ENCODE results near the gene ALAS2.
"Not testable (repeated sequence)": the region's sequence is repeated elsewhere in the genome, so short reads cannot be mapped to it uniquely, and the experiment has no call there.

Gene ALAS2

GRCh38 chrX:55005256-55005655 lies 25.5 kb downstream of the ALAS2 start:
- no peak for DNase-seq

DNA sequence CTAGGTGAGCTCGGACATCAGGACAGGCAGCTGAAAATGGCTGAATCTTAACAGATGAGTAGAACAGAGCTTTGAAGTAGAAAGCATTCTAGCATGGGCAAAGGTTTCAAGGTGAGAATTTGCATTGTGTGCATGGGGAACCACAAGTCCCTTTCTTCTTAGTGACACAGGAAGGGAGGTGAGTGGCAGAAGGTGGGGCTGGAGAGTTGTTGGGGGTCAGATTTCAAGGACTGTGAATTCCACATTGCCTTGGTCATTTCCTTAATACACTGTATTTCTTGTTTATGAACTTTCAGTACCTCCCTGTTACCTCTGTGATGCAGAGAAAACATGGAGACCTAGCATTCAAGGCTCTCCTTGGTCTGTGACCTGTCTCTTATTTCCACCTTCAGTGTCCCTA lies 26.5 kb downstream of the ALAS2 start:
- DNase-seq: no peak

DNA sequence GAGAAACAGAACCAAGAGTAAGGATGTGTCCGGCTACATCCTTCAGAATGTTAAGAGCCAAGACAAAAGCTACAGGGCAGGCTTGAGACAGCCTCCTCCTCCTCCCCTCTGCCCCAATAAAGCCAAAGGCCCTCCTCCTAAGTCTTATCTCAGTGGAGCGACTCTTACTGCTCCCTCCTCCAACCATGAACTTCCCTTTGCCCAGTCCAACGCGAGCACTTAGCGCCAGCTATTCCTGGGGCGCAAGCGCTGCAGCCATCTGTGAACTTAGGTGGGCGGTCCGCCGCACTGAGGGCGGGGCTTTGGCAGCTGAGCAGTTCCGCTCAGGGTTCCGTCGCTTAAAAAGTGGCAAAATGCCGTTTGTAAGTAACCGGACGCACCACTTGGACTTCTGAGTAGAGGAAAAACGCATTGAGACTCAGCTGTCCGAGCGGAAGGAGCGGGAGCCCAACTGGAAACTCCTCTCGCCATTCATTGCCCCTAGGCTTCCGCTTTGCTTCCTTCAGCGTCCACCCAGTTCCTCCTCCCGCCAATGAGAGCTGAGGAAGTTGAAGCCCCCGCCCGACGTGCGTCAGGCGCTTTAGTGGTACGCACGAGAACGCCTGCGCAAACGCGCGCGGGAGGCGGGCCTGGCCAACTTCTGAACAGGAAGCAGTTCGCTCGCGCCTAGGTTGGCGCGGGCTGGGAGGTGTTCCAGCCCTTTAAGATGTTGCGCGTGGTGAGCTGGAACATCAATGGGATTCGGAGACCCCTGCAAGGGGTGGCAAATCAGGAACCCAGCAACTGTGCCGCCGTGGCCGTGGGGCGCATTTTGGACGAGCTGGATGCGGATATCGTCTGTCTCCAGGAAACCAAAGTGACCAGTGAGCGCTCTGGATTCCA lies 30.8 kb downstream of the ALAS2 start, which contains the start of gene APEX2:
TSS of gene APEX2 (plus strand) at position 647 of the 882 bp plus-strand sequence. CDS start at position 707, 60 bp downstream.
- DNase-seq: peak; percentile 77

- DNase-seq: no peak
Observed at GRCh38 chrX:54995621-54996020, 35.2 kb downstream of the ALAS2 start.

- no peak for DNase-seq
Observed at GRCh38 chrX:54994668-54995351, 36.0 kb downstream of the ALAS2 start.

- no peak for DNase-seq
Observed at GRCh38 chrX:54994099-54994498, 36.7 kb downstream of the ALAS2 start, which contains the start of gene PFKFB1. Gene PFKFB1 (minus strand): TSS chrX:54994188. CDS start chrX:54994007, 181 bp downstream.

DNA sequence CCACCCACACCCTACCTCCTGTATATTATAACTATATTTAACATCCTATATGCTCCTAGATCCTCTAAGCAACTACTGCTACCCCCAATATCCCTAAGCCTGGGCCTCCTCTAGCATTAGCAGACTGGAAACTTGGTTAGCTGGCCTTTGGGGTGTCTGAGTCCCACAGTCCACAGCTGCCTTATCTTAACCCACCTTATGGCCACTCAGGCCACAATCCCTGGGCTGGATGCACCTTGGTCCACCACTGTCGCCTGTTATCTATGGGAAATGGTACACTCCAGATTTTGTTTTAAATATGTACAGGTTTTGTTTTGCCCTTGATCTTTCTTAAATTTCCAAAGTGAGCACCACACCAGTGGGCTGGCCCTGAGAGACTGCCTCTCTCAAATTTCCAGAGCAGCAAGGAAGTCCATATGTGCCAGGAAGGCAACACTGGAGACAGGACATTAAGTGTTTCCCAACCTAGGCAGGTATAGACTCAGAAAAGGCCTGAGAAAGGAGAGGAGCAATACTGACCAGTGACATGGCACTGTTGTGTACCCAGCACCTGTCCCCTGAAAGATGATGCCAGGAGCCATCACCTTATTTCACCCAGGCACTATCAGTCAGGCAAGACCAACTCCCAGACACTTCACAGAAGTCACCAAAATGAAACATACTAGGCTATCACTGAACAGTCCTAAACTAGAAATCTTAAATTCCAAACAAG lies 37.7 kb downstream of the ALAS2 start:
- DNase-seq: no peak

- DNase-seq: no peak
Observed at GRCh38 chrX:54991706-54992105, 39.1 kb downstream of the ALAS2 start.

DNA sequence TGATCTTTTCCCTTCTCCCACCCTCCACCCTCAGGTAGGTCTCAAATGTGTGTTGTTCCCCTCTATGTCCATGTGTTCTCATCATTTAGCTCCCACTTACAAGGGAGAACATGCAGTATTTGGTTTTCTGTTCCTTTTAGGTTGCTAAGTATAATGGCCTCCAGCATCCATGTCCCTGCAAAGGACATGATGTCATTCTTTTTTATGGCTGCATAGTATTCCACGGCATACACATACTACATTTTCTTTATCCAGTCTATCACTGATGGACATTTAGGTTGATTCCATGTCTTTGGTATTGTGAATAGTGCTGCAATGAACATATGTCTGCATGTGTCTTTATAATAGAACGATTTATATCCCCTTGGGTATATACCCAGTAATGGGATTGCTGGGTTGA lies 47.5 kb downstream of the ALAS2 start:
- DNase-seq: not testable (repeated sequence)

- DNase-seq: no peak
Observed at GRCh38 chrX:54980334-54980733, 50.4 kb downstream of the ALAS2 start.

GRCh38 chrX:54979432-54979831 lies 51.3 kb downstream of the ALAS2 start:
- DNase-seq: no peak

DNA sequence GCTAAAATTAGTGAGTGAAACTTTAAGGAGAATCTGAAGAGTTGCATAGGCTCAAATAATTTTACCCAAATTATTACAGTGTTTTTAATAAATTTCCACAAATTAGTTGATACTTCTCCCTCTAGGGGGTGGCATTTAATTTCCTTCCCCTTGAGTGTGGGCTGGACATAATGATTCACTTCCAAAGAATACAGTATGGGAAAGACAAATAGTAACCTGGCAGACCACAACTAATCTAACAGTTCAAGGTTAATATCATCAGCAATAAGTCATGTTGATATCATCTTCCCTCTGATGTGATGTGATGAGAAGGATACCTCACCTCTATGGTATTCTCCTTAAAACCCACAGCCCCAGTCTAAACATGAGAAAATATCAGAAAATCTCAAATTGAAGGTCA lies 52.3 kb downstream of the ALAS2 start:
- DNase-seq: no peak

DNA sequence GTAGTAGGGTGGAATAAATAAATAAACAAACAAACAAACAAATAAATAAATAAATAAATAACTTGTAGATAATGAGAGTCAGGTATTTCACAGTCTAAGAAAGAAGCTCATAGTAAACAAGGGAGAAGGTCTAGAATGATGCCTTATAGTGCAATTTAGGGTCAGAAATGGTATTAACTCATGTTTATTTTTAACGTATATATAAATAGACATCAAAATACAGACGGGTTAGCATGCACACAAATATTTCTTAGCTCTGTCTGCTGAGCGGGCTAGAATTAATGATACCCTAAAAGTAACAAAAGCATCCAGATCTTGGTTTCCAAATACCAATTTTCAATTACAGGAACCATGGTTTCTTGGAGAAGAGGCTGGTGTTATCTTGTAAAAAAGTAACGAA lies 53.4 kb downstream of the ALAS2 start:
- no peak for DNase-seq

DNA sequence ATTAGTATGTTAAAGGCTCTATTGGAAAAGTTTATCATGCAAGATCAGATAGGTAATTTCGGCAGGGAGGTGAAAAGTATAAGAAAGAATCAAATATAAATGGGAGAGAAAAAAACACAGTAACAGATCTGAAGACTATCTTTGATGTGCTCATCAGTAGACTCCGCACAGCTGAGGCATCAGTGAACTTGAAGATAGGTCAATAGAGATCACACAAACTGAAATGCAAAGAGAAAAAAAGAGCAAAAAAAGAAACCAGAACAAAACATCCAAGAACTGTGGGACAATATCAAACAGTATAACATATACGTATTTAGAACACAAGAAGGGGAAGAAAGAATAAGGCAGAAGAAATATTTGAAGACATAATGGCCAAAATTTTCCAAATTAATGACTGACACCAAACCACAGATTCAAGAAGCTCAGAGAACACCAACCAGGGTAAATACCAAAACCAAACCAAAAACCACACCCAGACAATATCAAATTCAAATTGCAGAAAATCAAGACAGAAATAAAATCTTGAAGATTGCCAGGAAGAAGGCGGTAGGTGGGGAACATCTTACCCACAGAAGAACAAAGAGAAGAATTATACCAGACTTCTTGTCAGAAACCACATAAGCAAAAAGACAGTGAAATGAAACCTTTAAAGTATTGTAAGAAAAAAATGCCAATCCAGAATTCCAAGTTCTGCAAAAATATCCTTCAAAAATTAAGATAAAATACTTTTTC lies 65.8 kb downstream of the ALAS2 start:
- DNase-seq: no peak

GRCh38 chrX:54961750-54962149 lies 69.0 kb downstream of the ALAS2 start:
- no peak for DNase-seq
